Measurements from ENCODE around the gene FKBP1C.

DNA sequence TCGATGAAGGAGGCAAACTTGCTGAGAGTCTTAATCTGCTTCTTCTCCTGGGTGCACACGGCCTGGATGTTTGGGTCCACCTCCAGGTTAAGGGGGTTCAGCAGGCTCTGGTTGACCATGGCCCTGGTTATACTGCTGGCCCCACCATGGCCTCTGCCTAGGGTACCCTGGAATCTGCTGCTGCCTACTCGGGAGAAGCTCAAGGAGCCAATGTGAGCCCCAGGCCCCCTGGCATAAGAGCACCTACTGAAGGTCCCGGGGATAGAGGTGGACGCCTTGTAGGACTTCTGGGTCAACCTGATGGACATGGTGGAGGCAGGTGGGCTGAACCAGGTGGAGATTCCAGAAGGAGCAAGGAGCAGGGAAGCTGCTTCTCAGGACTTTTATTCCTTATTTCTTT lies 17.9 kb upstream of the FKBP1C start:
- TF ChIP-seq POLR2A (IDR thresholded peaks at IDR 0.05): no peak
- TF ChIP-seq, protein P1, sequence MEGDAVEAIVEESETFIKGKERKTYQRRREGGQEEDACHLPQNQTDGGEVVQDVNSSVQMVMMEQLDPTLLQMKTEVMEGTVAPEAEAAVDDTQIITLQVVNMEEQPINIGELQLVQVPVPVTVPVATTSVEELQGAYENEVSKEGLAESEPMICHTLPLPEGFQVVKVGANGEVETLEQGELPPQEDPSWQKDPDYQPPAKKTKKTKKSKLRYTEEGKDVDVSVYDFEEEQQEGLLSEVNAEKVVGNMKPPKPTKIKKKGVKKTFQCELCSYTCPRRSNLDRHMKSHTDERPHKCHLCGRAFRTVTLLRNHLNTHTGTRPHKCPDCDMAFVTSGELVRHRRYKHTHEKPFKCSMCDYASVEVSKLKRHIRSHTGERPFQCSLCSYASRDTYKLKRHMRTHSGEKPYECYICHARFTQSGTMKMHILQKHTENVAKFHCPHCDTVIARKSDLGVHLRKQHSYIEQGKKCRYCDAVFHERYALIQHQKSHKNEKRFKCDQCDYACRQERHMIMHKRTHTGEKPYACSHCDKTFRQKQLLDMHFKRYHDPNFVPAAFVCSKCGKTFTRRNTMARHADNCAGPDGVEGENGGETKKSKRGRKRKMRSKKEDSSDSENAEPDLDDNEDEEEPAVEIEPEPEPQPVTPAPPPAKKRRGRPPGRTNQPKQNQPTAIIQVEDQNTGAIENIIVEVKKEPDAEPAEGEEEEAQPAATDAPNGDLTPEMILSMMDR (IDR thresholded peaks at IDR 0.05): no peak
